Peyer's patch (tissue), 4 donors: ENCODE data around the gene NUMBL.

Experiments
- POLR2A ChIP-seq, 2 donors: fragments of 450-650 bp; IDR thresholded peaks; one replicate each; pipeline ENCODE4 v1.5.1; 2017; ENCODE audit warnings: antibody characterized with exemption in 2 of 2, mild to moderate bottlenecking in 2 of 2, moderate library complexity in 2 of 2
- TF ChIP-seq, protein P1 (sequence below), 6 experiments: fragments of 450-650 bp in 4 of 6; fragments of 200-600 bp in 2 of 6; sonication (generic) in 1 of 6; IDR thresholded peaks; one replicate each; pipeline ENCODE4 v1.5.1; 2017 to 2019; ENCODE audit warnings: antibody characterized with exemption in 6 of 6, mild to moderate bottlenecking in 3 of 6, moderate library complexity in 1 of 6

DNA sequence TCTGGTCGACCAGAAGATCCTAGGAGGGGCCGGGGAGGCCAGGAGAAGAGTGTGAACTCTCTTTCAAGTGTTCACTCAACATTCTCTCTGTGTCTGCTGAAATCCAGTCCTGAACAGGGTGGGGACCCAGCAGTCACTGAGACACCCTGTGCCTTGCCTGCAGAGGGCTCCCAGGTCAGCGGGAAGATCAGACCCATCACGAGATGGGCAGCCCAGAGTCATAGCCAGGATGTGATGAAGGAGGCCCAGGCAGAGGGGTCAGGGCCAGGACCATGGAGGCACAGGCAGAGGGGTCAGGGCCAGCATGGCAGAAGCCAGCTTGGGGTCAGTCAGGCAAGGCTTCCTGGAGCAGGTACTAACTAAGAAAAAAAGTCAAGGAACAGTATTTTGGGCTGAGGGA is 9.4 kb downstream of the NUMBL start:
- TF ChIP-seq, protein P1, sequence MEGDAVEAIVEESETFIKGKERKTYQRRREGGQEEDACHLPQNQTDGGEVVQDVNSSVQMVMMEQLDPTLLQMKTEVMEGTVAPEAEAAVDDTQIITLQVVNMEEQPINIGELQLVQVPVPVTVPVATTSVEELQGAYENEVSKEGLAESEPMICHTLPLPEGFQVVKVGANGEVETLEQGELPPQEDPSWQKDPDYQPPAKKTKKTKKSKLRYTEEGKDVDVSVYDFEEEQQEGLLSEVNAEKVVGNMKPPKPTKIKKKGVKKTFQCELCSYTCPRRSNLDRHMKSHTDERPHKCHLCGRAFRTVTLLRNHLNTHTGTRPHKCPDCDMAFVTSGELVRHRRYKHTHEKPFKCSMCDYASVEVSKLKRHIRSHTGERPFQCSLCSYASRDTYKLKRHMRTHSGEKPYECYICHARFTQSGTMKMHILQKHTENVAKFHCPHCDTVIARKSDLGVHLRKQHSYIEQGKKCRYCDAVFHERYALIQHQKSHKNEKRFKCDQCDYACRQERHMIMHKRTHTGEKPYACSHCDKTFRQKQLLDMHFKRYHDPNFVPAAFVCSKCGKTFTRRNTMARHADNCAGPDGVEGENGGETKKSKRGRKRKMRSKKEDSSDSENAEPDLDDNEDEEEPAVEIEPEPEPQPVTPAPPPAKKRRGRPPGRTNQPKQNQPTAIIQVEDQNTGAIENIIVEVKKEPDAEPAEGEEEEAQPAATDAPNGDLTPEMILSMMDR (IDR thresholded peaks at IDR 0.05), result no peak
- TF ChIP-seq POLR2A (IDR thresholded peaks at IDR 0.05), result no peak
